Lower leg skin (tissue), 3 donors: ENCODE data around the gene RCAN2.

Experiments
- CTCF ChIP-seq, 3 donors: fragments of 450-650 bp; IDR thresholded peaks; one replicate each; pipeline ENCODE4 v1.5.1; 2016; ENCODE audit warnings: antibody characterized with exemption in 3 of 3, mild to moderate bottlenecking in 3 of 3, moderate library complexity in 2 of 3
- POLR2A ChIP-seq, 2 donors: fragments of 450-650 bp; IDR thresholded peaks; one replicate each; pipeline ENCODE4 v1.6.1; 2016 to 2017; ENCODE audit warnings: antibody characterized with exemption in 2 of 2, mild to moderate bottlenecking in 1 of 2, moderate library complexity in 1 of 2

GRCh38 chr6:46323966-46324622 lies 167.2 kb downstream of the RCAN2 start:
- no peak for TF ChIP-seq CTCF (IDR thresholded peaks at IDR 0.05)
- TF ChIP-seq POLR2A (IDR thresholded peaks at IDR 0.05) = no peak
